HL-60 (cell line): Measurements from ENCODE around the gene EFNA5.

Experiments
- DNase-seq, 2 experiments: peaks; one replicate each; pipeline ENCODE4 v3.0.0-alpha.2; 2010 to 2020; ENCODE audit warnings: low read depth in 1 of 2, low spot score in 1 of 2
- H3K27ac ChIP-seq: fragments of 250-450 bp; sonication (Bioruptor Pico); replicated peaks from 2 replicates; pipeline ENCODE4 v1.5.1; 2020; ENCODE audit warnings: mild to moderate bottlenecking, moderate library complexity
- H3K27me3 ChIP-seq: fragments of 250-450 bp; sonication (Bioruptor Pico); 2 replicates; pipeline ENCODE4 v1.5.1; 2021; ENCODE audit warnings: mild to moderate bottlenecking, moderate library complexity; ENCODE audit not compliant: insufficient read depth, poor library complexity, severe bottlenecking
- H3K4me3 ChIP-seq: replicated peaks from 2 replicates; pipeline ENCODE4 v1.5.1; 2011; ENCODE audit warnings: mild to moderate bottlenecking, control low read depth, low read length; ENCODE audit not compliant: insufficient read depth
- CTCF ChIP-seq: IDR thresholded peaks from one replicate; pipeline ENCODE4 v1.5.1; 2011; ENCODE audit warnings: low read length, control low read depth, inconsistent platforms; ENCODE audit not compliant: insufficient read depth
- GABPA ChIP-seq: IDR thresholded peaks from 2 replicates; pipeline ENCODE4 v1.6.1; 2012; ENCODE audit warnings: low read depth
- POLR2AphosphoS5 ChIP-seq: IDR thresholded peaks from 2 replicates; pipeline ENCODE4 v1.6.1; 2012; ENCODE audit warnings: low read depth
- REST ChIP-seq: IDR thresholded peaks from 2 replicates; pipeline ENCODE4 v1.6.1; 2012; ENCODE audit warnings: low read depth; ENCODE audit not compliant: insufficient replicate concordance
- SPI1 ChIP-seq: IDR thresholded peaks from 2 replicates; pipeline ENCODE4 v1.6.1; 2012; ENCODE audit warnings: low read depth, mild to moderate bottlenecking, borderline replicate concordance

EFNA5 gene

GRCh38 chr5:107549567-107549966 lies 121.2 kb downstream of the EFNA5 start:
- DNase-seq: no peak
- no peak for TF ChIP-seq POLR2AphosphoS5
- TF ChIP-seq CTCF: no peak
- no peak for TF ChIP-seq REST
- no peak for TF ChIP-seq SPI1
- no peak for TF ChIP-seq GABPA
- H3K27me3 ChIP-seq: no peaks in the 10 kb centered on the region
- H3K27ac ChIP-seq: no peak overlapping the region
- no peak overlapping the region for H3K4me3 ChIP-seq

- TF ChIP-seq SPI1 (no peak), GABPA (no peak)
- Histone ChIP-seq H3K4me3 (no peak overlapping the region), H3K27ac (no peak overlapping the region)
Observed at GRCh38 chr5:107548477-107548876, 122.3 kb downstream of the EFNA5 start.

GRCh38 chr5:107546719-107547118 lies 124.0 kb downstream of the EFNA5 start:
- TF ChIP-seq CTCF (no peak), SPI1 (no peak), GABPA (no peak)

More at GRCh38 chr5:107548477-107548876, 122.3 kb downstream of the EFNA5 start:
- DNase-seq: no peak
- H3K27me3 ChIP-seq: no peaks in the 10 kb centered on the region

GRCh38 chr5:107545486-107545885 lies 125.3 kb downstream of the EFNA5 start:
- Histone ChIP-seq H3K27ac (no peak overlapping the region), H3K4me3 (no peak overlapping the region), H3K27me3 (no peaks in the 10 kb centered on the region)
- DNase-seq: no peak
- no peak for TF ChIP-seq GABPA
- TF ChIP-seq SPI1: no peak
- no peak for TF ChIP-seq POLR2AphosphoS5
- no peak for TF ChIP-seq REST
- no peak for TF ChIP-seq CTCF

More at GRCh38 chr5:107546719-107547118, 124.0 kb downstream of the EFNA5 start:
- no peak for DNase-seq
- H3K27me3 ChIP-seq: no peaks in the 10 kb centered on the region
- H3K4me3 ChIP-seq: no peak overlapping the region
- H3K27ac ChIP-seq: no peak overlapping the region
